H54 (cell line): ENCODE measurements around the gene NRXN3.
A peak's percentile ranks its signal among the peaks of the same experiment; 100 is the strongest.

ENCODE experiments used
- DNase-seq: peaks from one replicate; pipeline ENCODE4 v3.0.0; 2011; ENCODE audit warnings: low spot score, mixed read lengths; ENCODE audit not compliant: insufficient read length
- FAIRE-seq: peaks from 3 replicates; lab custom pipeline; 2011; peaks lifted over from hg19 to GRCh38; lab: Jason Lieb, UNC
- POLR2A ChIP-seq: IDR thresholded peaks from 2 replicates; pipeline ENCODE4 v1.6.1; 2011; ENCODE audit warnings: low read depth, mild to moderate bottlenecking, low read length

Gene NRXN3

DNA sequence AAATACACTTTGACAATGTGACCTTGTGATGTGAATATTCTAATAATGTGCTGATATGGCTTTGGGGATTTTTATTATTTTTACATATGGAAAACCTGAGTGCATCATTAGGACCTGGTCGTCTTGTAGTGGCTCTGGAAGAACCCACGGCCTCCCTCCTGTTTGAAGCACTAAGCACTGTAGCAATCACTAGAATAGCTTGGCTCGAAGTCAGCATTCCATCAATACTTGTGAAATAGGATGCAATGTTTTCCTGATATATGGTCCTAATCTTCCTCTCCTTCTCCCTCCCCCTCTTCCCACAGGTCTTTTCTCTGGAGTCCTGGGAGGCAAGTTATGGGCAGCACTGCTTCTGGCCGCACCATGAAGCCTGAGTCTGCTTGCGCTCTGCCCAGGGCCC is 71.9 kb downstream of the NRXN3 start:
- DNase-seq (no peak), FAIRE-seq (no peak)
- no peak for TF ChIP-seq POLR2A

DNA sequence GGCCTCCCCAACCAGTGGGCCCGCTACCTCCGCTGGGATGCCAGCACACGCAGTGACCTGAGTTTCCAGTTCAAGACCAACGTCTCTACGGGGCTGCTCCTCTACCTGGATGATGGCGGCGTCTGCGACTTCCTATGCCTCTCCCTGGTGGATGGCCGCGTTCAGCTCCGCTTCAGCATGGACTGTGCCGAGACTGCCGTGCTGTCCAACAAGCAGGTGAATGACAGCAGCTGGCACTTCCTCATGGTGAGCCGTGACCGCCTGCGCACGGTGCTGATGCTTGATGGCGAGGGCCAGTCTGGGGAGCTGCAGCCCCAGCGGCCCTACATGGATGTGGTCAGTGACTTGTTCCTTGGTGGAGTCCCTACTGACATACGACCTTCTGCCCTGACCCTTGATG is 73.0 kb downstream of the NRXN3 start:
- no peak for DNase-seq
- TF ChIP-seq POLR2A = no peak
- FAIRE-seq = no peak

DNA sequence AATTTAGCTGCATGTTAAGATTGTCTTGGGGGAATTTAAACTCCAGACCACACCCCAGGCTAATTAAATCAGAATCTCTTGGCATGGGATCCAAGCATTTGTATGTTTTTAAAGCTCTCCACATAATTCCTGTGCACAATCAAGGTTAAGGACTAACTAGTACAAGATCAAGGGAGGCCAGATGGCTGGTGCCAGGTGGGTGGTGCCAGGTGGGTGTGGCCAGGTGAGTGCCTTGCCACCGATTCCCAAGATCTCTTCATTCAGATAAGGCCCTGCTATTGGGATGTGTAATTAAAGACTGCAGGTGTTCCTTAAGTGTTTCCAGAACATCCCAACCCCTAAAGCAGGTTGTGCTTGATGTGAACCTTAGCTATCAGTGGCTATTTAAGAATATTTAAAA is 75.1 kb downstream of the NRXN3 start:
- DNase-seq = no peak
- no peak for FAIRE-seq
- no peak for TF ChIP-seq POLR2A

DNA sequence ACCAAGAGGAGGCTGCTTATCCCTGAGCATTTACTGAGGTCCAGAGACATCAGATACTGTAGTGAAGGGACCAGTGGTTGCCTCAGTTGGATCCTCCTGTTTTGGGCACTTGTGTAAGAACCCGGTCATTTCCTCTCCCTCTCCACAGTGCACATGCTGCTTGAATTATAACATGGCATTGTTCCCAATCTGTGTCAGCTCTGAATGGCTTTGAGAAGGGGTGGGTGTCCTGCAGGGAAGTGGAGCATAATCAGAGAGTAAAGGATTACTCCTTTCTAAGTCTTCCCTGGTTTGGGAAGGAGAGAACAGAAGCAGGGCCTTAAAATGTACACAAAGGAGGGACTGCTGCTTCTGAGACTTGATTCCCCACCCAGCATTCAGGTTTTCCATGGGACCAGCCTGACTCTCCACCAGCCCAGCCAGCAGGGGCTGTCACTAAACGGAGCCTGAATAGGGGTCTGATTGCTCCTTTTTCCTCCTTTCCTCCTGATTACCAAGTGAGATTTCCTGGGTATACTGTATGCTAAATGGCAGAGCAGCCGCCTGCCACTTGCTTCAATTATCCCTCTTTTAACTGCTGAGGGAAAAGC is 78.4 kb downstream of the NRXN3 start:
- no peak for DNase-seq
- TF ChIP-seq POLR2A = no peak
- no peak for FAIRE-seq

DNA sequence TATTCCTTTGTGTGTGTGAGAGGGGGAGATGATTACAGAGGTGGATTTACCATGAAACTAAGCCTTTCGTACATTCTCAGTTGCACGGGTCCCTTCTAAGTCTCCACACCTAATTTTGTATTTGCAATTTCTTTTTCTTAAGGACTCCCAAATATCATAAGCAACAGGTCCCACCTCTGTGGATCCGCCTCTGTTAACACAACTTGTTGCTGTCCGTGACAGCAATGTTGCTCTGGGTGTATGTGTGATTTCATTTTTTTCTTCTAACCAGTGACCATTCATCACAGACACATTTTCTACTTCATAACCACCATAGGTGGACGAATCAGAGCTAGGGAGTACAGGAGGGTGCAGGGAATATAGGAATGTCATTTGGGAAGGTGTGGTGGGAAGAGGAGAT is 81.1 kb downstream of the NRXN3 start:
- DNase-seq (no peak), FAIRE-seq (no peak)
- no peak for TF ChIP-seq POLR2A

DNA sequence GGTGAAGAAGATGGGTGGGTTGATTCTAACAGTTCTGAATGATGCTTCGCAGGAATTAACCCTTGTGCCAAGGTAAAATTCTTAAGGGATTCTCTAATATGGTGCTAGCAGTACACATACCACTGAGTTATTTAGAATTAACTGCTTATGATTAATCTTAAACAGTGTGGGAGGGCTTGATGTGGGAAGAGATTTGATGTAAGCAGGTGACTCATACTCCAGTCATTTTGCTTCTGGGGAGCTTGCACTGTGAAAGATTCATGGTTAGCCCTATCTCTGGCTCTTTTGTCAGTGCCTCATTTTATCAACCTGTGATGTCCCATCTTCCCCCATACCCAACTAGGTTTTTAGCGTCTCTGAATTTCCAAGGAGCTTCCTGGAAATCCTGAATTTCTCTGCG is 83.8 kb downstream of the NRXN3 start:
- TF ChIP-seq POLR2A = no peak
- FAIRE-seq (no peak), DNase-seq (peak; percentile 30)

DNA sequence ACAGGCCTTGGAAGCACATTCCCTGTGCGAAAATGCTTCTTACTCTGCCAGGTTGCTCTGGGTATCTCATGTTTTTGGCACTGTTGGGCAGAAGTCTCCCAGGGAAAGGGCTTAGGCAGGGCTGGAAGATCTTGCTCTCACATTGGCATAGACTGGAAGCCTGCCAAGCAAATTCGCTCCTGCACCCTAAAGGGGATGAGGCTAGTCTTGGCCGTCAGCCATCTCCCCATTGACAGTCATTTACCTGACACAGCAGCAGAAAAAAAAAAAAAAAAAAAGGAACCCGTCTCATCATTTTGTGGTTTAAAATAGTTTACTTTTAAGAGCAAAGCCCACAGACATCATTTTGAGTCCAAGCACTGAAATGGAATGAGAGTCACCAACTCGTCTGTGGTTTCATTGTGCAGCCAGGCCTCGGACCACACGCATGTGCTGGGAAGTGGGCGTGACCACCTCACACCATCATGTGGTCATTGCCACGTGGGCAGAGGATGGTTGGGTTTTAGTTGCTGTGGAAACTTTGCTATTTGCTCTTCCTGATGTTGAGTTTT is 84.8 kb downstream of the NRXN3 start:
- no peak for DNase-seq
- TF ChIP-seq POLR2A = no peak
- no peak for FAIRE-seq

DNA sequence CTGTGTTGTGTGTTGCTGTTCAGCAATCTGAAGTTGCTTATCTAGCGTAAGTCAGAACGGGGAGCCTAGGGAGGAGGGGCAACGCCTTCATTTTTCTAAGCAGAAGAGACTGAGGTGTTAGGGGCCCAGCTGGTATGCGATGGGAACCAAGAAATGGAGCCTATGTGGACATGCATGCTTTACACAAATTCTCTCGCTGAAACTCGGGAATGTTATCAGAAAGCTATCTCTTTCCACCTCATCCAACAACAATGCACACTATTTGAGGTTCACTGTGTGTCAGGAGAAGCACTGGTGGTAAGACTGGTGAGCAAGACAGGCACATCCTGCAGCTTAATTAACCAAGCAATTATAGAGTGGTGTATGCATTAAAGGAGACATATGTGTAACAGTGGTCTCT is 89.7 kb downstream of the NRXN3 start:
- FAIRE-seq (no peak), DNase-seq (no peak)
- no peak for TF ChIP-seq POLR2A

DNA sequence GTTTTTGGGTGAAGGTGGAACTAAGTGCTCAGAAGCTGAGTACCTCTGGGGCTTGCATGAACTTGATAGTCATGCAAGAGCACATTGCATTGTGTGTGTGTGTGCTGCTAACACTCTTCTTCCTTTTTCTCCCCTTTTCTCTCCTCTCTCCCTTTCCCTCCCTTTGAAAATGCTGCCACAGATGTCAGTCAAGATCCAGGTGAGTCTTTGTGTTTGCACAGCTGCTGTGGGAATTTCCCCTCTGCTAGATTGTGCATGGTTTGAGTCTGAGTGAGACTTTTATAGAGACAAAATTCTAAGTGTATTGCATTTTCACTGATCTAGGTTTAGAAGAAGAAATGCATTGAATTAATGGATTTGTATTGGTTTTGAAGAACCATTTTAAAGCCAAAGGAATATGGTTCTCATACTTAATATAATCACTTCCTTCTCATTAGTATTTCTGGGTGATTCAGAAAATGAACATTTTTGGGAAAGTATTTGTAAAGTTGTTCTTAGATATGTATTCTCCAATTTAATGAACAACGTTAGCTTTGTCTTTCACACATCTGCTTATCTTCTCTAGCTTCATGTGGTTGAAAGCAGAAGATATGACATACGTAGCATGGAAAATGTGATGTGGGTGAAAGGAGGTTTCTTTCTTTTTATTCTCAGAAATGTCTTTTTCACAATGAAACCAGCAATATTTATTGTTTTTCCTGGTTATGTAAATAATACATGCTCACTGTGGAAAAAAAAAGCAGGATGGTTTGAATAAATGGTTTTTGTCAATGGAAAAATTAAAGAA is 108.5 kb downstream of the NRXN3 start:
- FAIRE-seq (no peak), DNase-seq (no peak)
- no peak for TF ChIP-seq POLR2A

DNA sequence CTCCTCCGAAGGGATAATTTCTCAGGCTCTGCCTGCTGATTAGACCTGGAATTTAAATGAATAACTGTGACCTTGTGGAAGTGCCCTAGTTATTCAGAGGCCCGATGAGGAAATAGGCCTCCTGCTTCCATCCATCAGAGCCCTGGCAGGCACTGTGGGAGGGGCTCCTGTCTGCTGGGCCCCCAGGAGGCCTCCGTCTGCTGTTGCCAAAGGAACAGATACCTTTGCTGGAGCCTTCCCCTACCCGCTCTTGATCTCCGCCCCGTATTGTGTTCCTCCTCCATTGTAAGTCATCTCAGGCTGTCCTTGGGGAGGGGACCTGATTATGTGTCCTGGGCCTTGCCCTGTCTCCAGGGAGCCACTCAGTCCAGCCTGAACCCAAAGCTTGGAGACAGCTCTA is 112.3 kb downstream of the NRXN3 start:
- TF ChIP-seq POLR2A = no peak
- FAIRE-seq = no peak
- no peak for DNase-seq

DNA sequence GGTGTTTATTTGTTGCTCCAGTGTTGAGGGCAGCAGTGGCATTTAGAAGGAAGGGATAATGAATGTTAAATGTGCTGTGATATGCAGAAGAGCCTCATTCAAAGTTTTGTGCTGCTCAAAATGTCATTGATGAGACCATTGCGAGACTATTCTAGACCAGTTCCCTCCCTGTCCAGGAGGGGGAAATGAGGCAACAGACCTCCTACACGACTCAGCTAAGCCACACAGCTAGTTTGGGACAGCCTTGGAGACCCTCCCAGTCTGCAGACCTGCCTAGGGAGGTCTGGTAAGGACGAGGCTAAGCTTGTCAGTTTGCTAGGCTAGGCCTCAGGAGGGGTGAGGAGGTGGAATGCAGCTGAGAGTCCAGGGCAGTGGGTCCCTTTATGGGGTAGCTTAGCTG is 116.0 kb downstream of the NRXN3 start:
- no peak for FAIRE-seq
- no peak for TF ChIP-seq POLR2A
- DNase-seq = no peak

DNA sequence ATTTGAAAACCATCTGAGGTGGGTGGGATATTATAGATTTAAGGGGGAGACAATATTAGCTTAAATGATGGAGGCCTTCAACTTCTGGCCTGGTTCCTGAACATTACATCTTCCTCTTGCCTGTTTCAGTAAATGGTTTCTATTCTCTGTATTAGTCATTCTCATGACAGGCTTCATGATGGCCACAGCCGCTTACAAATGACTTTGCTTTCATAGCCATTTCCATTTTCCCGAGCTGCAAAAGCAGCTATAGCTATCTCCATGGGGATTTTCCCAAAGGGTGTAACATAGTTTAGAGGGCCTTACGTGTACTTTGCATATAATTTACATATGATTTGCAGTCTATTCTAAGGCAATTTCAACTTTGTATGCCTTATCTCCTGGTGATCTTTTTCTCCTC is 121.8 kb downstream of the NRXN3 start:
- DNase-seq (no peak), FAIRE-seq (no peak)

DNA sequence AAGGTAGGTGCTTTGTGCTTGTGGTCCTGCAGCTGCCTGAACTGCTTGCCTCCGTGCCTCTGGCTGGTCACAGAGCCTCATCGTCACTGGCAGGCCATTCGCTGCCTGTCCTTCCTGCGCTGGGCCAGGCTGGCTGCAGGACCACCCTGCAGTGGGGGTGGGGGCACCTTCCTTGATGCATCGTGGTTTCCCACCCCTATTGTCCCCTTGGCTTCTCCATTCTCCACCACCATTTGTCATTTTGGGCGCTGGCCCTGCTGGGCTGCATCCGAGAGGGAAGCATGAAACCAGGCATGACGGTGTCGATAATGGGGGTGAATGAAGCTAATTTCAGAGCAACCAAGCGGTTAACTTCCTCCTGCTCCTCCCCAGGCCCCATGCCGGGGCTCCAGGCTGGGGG is 127.7 kb downstream of the NRXN3 start:
- TF ChIP-seq POLR2A = no peak
- DNase-seq = no peak
- FAIRE-seq = no peak

More for the DNA sequence above, 121.8 kb downstream of the NRXN3 start:
- TF ChIP-seq POLR2A = no peak

DNA sequence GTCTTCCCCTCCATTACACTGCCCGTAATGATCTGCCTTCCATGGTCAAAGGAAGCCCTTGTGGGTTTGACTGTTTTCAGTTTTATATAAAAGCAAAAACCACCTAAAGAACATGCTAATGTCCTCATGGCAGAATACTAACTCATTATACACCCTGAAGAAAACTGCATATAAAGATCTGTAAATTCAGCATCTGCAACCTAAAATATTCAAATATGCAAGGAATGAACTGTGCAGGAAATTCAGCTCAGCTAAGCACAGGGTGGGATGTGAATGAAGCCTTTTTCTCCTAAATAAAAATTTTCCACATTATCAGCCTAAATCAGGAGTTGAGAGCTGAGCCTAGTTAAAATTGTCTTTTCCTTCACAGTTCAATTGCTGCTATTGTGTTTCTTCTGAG is 128.1 kb downstream of the NRXN3 start:
- TF ChIP-seq POLR2A = no peak
- FAIRE-seq = no peak

DNA sequence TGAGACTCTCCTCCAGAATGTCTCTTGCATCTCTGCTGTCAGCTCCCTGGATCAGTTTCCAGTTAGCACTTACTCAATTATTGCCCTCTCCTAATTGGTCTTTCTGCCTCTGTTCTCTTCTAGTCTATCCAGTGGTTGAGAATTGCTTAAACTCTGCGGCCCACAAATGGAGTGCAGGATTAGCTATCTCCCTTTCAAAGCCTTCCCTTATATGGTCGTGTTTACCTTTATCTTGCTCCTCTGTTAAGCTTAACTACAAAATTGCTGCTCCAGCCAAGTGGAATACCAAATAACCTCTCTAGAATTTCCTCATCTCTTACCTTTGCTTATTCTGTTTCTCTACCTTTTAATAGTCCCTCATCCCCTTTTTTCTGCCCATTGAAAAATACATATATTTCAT is 132.7 kb downstream of the NRXN3 start:
- FAIRE-seq (no peak), DNase-seq (no peak)
- TF ChIP-seq POLR2A = no peak

More for the DNA sequence above, 128.1 kb downstream of the NRXN3 start:
- DNase-seq = no peak

DNA sequence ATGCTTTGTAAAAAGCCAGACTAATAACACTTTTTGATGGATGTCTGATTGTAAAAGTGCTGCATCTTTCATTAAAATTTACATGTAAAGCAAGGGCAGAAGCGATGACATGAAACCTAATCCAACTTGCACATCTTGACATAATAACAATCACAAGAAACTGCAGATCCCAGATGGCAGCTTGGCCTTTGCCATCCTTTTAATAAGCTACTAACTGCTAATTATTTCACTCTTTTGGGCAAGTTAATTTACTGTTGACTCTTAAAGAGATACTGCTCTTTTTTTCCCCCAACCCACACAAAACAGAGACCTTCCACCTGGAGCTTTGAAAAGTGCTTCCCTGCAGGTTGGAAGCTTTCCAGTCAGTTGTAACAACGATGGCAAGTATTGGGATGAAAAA is 137.5 kb downstream of the NRXN3 start:
- FAIRE-seq (no peak), DNase-seq (no peak)
- TF ChIP-seq POLR2A = no peak
